Liver (tissue), 9 donors: Measurements from ENCODE around the gene PLB1. TPM values are rescaled to one million over a fixed set of nuclear protein-coding genes. Genes with fewer than 3 reads are reported as not detected.

ENCODE experiments used
- DNase-seq: peaks from one replicate; pipeline ENCODE4 v3.0.0-alpha.2; 2017; ENCODE audit warnings: low spot score
- H3K27ac ChIP-seq, 2 donors: one replicate each; pipeline ENCODE4 v1.7.0; 2013; ENCODE audit warnings: inconsistent platforms in 2 of 2, low read length in 2 of 2, control low read depth in 1 of 2, low read depth in 1 of 2, mild to moderate bottlenecking in 1 of 2
- H3K27me3 ChIP-seq, 4 donors: one replicate each; pipeline versions ENCODE4 v1.6.1 to v1.7.0; 2013; ENCODE audit warnings: low read length in 3 of 4, inconsistent platforms in 1 of 4, mild to moderate bottlenecking in 1 of 4, moderate library complexity in 1 of 4; ENCODE audit not compliant: control insufficient read depth in 4 of 4, insufficient read depth in 4 of 4
- H3K36me3 ChIP-seq, 4 donors: one replicate each; pipeline versions ENCODE4 v1.6.1 to v1.7.0; 2013; ENCODE audit warnings: low read length in 3 of 4, mild to moderate bottlenecking in 3 of 4, low read depth in 1 of 4, moderate library complexity in 1 of 4; ENCODE audit not compliant: control insufficient read depth in 4 of 4, insufficient read depth in 3 of 4
- H3K4me1 ChIP-seq, 4 donors: one replicate each; pipeline versions ENCODE4 v1.6.1 to v1.7.0; 2013; ENCODE audit warnings: low read length in 3 of 4, mild to moderate bottlenecking in 3 of 4, moderate library complexity in 1 of 4; ENCODE audit not compliant: control insufficient read depth in 4 of 4, insufficient read depth in 4 of 4
- H3K4me3 ChIP-seq, 3 donors: one replicate each; pipeline versions ENCODE4 v1.6.1 to v1.7.0; 2013; ENCODE audit warnings: low read length in 3 of 3, control low read depth in 1 of 3, low read depth in 1 of 3, mild to moderate bottlenecking in 1 of 3
- H3K9ac ChIP-seq, 2 donors: one replicate each; pipeline ENCODE4 v1.7.0; 2013; ENCODE audit warnings: low read length in 2 of 2, mild to moderate bottlenecking in 2 of 2, moderate library complexity in 2 of 2, control low read depth in 1 of 2, low read depth in 1 of 2
- H3K9me3 ChIP-seq, 4 donors: one replicate each; pipeline versions ENCODE4 v1.6.1 to v1.7.0; 2013; ENCODE audit warnings: low read length in 3 of 4; ENCODE audit not compliant: control insufficient read depth in 4 of 4
- ATF3 ChIP-seq: IDR thresholded peaks from 2 replicates; pipeline ENCODE4 v1.6.1; 2016; ENCODE audit warnings: antibody characterized with exemption
- CTCF ChIP-seq: fragments of 150-350 bp; IDR thresholded peaks from 2 replicates; pipeline ENCODE4 v1.5.1; 2017; ENCODE audit warnings: improper control_type of control experiment, low read depth, low read length; ENCODE audit not compliant: missing input control
- EGR1 ChIP-seq, 2 donors: IDR thresholded peaks; 2 replicates each; pipeline ENCODE4 v1.6.1; 2016 to 2018; ENCODE audit warnings: antibody characterized with exemption in 2 of 2, low read depth in 2 of 2
- FOXA1 ChIP-seq: IDR thresholded peaks from 2 replicates; pipeline ENCODE4 v1.6.1; 2016; ENCODE audit warnings: antibody characterized with exemption
- FOXA2 ChIP-seq: IDR thresholded peaks from 2 replicates; pipeline ENCODE4 v1.6.1; 2016; ENCODE audit warnings: antibody characterized with exemption
- GABPA ChIP-seq, 2 donors: IDR thresholded peaks in 1 of 2; conservative IDR thresholded peaks in 1 of 2; 2 replicates each; pipeline ENCODE4 v1.6.1; 2016; ENCODE audit warnings: antibody characterized with exemption in 2 of 2, mild to moderate bottlenecking in 1 of 2, moderate library complexity in 1 of 2
- JUND ChIP-seq, 2 donors: IDR thresholded peaks; 2 replicates each; pipeline ENCODE4 v1.6.1; 2016; ENCODE audit warnings: antibody characterized with exemption in 2 of 2
- MAX ChIP-seq: IDR thresholded peaks from 2 replicates; pipeline ENCODE4 v1.6.1; 2016; ENCODE audit warnings: antibody characterized with exemption
- NR2F2 ChIP-seq: IDR thresholded peaks from 2 replicates; pipeline ENCODE4 v1.6.1; 2016; ENCODE audit warnings: antibody characterized with exemption
- RAD21 ChIP-seq, 2 donors: IDR thresholded peaks; 2 replicates each; pipeline ENCODE4 v1.6.1; 2016; ENCODE audit warnings: antibody characterized with exemption in 2 of 2, mild to moderate bottlenecking in 2 of 2
- REST ChIP-seq: IDR thresholded peaks from 2 replicates; pipeline ENCODE4 v1.6.1; 2016; ENCODE audit warnings: antibody characterized with exemption, mild to moderate bottlenecking
- RXRA ChIP-seq, 2 donors: IDR thresholded peaks; 2 replicates each; pipeline ENCODE4 v1.6.1; 2017 to 2018; ENCODE audit warnings: antibody characterized with exemption in 2 of 2, mild to moderate bottlenecking in 1 of 2
- SP1 ChIP-seq: IDR thresholded peaks from 2 replicates; pipeline ENCODE4 v1.6.1; 2018; ENCODE audit warnings: antibody characterized with exemption, mild to moderate bottlenecking
- TAF1 ChIP-seq: conservative IDR thresholded peaks from 2 replicates; pipeline ENCODE4 v1.6.1; 2016; ENCODE audit warnings: antibody characterized with exemption, mild to moderate bottlenecking
- YY1 ChIP-seq: IDR thresholded peaks from 2 replicates; pipeline ENCODE4 v1.6.1; 2016; ENCODE audit warnings: antibody characterized with exemption, mild to moderate bottlenecking
- ZBTB33 ChIP-seq: IDR thresholded peaks from 2 replicates; pipeline ENCODE4 v1.6.1; 2016; ENCODE audit warnings: antibody characterized with exemption
- WGBS: extraction: QIAGEN DNeasy Blood & Tissue Kit; methylation state at CpG from one replicate; pipeline ENCODE4 v1.1.7; 2013; 5-methylcytosine and 5-hydroxymethylcytosine counted together
- polyA plus RNA-seq, 2 donors: library from polyadenylated mRNA; stranded (reverse) in 1 of 2; unstranded in 1 of 2; fragments of 200-250 nt in 1 of 2; fragments of >200 nt in 1 of 2; fragmentation: Nextera tagmentation in 1 of 2; extraction: Ambion mirVana in 1 of 2; gene quantifications; one replicate each; pipeline versions ENCODE4 v1.2.1 to v1.2.3, GENCODE V29; 2013 to 2015
- total RNA-seq, 2 donors: library from RNA; depleted of rRNA; stranded (reverse); fragments of >200 nt; gene quantifications; one replicate each; pipeline ENCODE4 v1.2.3, GENCODE V29; 2014
- donor health status: healthy.
- donor health status: healthy.
- donor health status: healthy.
- donor health status: healthy.
- donor health status: healthy.

The PLB1 gene
- total and polyA plus RNA-seq, 4 donors: 0.58 to 4.5 (median 1.6) TPM

GRCh38 chr2:28446531-28446930 lies 49.3 kb upstream of the PLB1 start:
- no peak for DNase-seq
- Histone ChIP-seq H3K36me3 (no peaks in the 10 kb centered on the region), H3K27ac (no peak overlapping the region), H3K27me3 (no peaks in the 10 kb centered on the region), H3K4me3 (no peak overlapping the region), H3K9ac (no peak overlapping the region), H3K4me1 (no peaks in the 10 kb centered on the region), H3K9me3 (no peaks in the 10 kb centered on the region)
- no peak for TF ChIP-seq MAX
- no peak for TF ChIP-seq ATF3
- TF ChIP-seq RXRA (IDR thresholded peaks at IDR 0.05): no peak

- Histone ChIP-seq H3K27me3 (no peaks in the 10 kb centered on the region), H3K4me1 (no peaks in the 10 kb centered on the region), H3K27ac (no peak overlapping the region), H3K9ac (no peak overlapping the region), H3K9me3 (no peaks in the 10 kb centered on the region), H3K4me3 (no peak overlapping the region), H3K36me3 (no peaks in the 10 kb centered on the region)
- TF ChIP-seq RAD21 (IDR thresholded peaks at IDR 0.05) (no peak), REST (no peak), JUND (IDR thresholded peaks at IDR 0.05) (no peak), CTCF (no peak), GABPA (IDR thresholded peaks at IDR 0.05 in 1 of 2, conservative IDR thresholded peaks at IDR 0.05 in 1 of 2) (no peak), ZBTB33 (no peak), EGR1 (IDR thresholded peaks at IDR 0.05; ENCODE audit: low read depth in 2 of 2) (no peak), NR2F2 (no peak), YY1 (no peak), SP1 (no peak), ATF3 (no peak), TAF1 (no peak), FOXA1 (no peak), FOXA2 (no peak)
- DNase-seq: no peak
- 89% methylated on average over 3 of the region's 3 CpGs for WGBS
Observed at GRCh38 chr2:28447086-28447485, 48.8 kb upstream of the PLB1 start.
